ENCODE data around the gene SMPD4.

- TF ChIP-seq EP300 (IDR thresholded peaks at IDR 0.05) (no peak), CTCF (IDR thresholded peaks at IDR 0.05) (no peak), POLR2A (IDR thresholded peaks at IDR 0.05) (no peak), POLR2AphosphoS5 (IDR thresholded peaks at IDR 0.05) (no peak)
Measured at GRCh38 chr2:130183512-130184373, 2.3 kb upstream of the SMPD4 start.

Measured in gastroesophageal sphincter (tissue), 3 donors.